HPDE6-E6E7 (cell line): ENCODE results near the gene SRC.
A peak's percentile ranks its signal among the peaks of the same experiment; 100 is the strongest.
"Not testable (repeated sequence)": the region's sequence is repeated elsewhere in the genome, so short reads cannot be mapped to it uniquely, and the experiment has no call there.

Experiments used
- DNase-seq: peaks from one replicate; pipeline ENCODE4 v3.0.0; 2011; ENCODE audit warnings: missing footprints; ENCODE audit errors: extremely low spot score

Gene SRC

GRCh38 chr20:37336369-37337207, 9.4 kb upstream of the SRC start:
- no peak for DNase-seq

DNA sequence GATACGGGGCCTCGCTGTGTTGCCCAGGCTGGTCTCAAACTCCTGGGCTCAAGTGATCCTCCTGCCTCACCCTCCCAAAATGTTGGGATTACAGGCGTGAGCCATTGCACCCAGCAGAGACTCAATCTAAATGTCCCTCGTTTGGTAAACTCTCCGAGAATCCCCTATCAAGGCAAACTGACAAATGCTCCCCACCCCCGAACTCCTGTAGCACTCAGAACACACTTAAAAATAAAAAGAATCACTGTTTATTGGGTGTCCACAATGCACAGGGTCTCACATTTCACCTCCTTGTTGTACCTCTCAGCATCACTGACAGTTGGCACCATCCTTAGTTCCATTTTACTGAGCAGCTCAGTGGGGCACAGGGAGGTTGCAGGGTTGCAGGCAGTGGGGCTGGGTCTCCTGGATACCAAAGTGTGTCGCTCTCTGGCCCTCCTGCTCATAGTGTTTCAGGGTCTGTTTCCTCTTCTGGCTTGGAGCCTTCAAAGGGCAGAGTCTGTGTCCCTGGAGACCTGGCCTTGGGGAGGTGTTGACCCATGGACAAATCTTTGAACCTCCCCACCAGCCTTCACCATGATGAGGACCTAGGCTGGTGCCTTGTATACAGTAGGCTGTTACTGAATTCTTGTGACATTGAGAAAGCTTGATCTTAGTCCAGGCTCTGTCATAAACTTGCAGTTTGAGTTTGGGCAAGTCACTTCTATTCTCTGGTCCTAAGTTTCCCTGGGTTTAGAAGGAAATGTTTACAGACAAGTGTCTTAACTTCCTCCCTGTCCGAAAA, 8.5 kb upstream of the SRC start:
- DNase-seq, result no peak

DNA sequence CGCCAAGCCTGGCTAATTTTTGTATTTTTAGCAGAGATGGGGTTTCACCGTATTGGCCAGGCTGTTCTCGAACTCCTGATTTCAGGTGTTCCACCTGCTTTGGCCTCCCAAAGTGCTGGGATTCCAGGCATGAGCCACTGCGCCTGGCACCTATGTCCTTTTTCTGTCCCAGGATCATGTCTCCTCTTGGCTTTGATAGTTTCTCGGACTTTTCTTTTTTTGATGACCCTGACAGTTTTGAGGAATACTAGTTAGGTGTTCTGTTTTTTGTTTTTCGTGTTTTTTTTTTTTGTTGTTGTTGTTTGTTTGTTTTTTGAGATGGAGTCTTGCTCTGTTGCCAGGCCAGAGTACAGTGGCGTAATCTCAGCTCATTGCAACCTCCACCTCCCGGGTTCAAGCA, 7.6 kb upstream of the SRC start:
- DNase-seq, result not testable (repeated sequence)

DNA sequence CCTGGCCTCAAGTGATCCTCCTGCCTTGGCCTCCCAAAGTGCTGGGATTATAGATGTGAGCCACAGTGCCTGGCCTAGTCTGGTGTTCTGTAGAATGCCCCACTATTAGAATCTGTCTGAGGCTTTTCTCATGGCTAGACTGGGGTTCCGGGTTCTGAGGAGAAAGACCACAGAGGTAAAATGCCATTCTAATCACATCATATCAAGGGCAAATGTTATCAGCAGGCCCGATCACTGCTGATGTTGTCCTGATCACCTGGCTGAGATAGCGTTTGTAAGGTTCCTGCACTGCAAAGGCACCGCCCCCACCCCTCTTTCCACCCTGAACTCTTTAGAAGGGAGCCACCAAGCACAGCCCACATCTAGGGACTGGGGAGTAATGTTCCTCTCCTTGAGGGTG, 6.7 kb upstream of the SRC start:
- DNase-seq, result no peak

GRCh38 chr20:37339764-37340109, 6.2 kb upstream of the SRC start:
- not testable (repeated sequence) for DNase-seq

DNA sequence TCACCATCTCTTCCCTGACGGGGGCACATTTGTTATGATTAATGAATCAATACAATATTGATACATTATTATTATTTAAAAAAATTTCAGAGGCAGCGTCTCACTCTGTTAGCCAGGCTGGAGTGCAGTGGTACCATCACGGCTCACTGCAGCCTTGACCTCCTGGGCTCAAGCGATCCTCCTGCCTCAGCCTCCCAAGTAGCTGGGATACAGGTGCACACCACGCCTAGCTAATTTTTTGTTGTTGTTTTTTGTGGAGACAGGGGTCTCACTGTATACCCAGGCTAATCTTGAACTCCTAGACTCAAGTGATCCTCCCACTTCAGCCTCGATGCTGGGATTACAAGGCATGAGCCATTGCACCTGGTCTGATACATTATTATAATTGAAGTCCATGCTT, 4.9 kb upstream of the SRC start:
- no peak for DNase-seq

- DNase-seq, result no peak
Observed at GRCh38 chr20:37341632-37342031, 4.3 kb upstream of the SRC start.

- no peak for DNase-seq
Observed at GRCh38 chr20:37342231-37343177, 3.4 kb upstream of the SRC start.

GRCh38 chr20:37343212-37343993, 2.5 kb upstream of the SRC start:
- DNase-seq, result no peak

DNA sequence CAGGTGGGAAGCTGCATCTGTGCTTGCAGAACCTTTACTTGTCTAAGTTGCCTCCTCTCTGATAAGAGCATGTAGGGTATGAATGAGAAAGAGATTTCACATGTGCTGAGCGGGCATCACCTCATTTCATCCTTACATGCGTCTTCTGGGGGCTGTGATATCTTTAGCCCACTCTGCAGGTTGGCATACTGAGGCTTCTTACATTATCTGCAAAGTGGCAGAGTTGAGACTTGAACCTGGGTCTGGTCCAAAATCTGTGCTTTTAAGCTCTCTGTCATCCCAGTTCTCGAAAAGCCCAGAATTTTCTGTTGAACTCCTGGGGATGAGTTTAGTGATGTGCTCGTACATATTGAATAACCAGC, 2.0 kb upstream of the SRC start:
- no peak for DNase-seq

GRCh38 chr20:37344506-37345338, 1.2 kb upstream of the SRC start:
- peak; percentile 91 for DNase-seq

DNA sequence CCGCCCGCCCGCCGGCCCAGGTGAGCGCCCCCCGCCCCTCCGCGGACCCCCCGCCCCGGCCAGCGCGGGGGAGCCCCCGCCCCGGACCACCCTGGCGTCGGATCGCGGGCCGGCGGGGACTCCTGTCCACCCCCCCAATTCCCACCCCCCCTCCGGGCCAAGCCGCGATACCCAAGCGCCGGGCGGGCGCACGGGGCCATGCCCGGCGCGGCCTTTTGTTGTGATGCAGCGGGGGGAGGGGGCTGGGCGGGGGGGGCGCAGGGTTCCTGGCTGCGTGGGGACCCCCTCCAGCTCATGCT, 245 bp downstream of the SRC start:
- DNase-seq, result no peak

GRCh38 chr20:37346535-37347346, 801 bp downstream of the SRC start:
- no peak for DNase-seq

- no peak for DNase-seq
Observed at GRCh38 chr20:37347347-37347823, 1.4 kb downstream of the SRC start.

DNA sequence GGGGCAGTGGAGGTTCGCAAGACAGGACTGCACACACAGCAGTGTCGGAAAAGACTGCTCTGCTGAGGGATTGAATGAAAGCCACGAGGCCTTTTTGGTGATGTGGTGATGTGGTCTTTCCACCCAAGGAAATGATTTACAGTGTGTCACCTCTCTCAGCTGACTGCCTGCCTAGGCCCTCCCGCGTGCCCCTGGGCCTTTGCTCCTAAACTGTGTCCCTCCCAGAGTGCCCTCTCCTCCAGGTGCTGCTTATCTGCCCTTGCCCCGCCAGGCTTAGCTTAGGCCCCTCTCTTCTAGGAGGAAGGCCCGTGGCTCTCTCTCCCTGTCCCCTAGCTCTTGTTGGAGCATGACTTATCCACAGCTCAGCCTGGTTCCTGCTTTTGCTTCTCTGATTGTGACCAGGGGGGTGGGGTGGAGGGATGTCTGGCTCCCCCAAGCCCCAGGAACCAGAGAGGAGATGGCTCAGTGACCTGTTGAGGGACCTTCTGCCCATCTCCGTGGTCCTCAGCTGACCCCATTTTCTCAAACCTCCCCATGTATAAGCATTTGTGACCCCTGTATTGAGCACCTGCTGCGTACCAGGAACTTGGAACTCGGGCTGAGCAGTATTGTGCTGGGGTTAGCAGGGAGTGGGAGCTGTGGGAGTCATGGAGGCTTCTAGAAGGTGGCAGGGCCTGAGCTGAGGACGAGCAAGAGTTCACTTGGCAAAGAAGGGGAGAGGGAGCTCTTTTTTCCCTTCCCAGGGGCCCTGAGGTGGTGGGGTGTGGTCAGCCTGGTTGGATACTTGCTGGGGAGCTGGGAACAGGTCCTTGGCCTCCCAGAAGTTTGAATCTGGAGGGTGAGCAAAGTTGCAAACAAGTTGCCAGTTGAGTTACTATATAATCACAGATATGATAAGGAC, 2.2 kb downstream of the SRC start:
- DNase-seq, result no peak

DNA sequence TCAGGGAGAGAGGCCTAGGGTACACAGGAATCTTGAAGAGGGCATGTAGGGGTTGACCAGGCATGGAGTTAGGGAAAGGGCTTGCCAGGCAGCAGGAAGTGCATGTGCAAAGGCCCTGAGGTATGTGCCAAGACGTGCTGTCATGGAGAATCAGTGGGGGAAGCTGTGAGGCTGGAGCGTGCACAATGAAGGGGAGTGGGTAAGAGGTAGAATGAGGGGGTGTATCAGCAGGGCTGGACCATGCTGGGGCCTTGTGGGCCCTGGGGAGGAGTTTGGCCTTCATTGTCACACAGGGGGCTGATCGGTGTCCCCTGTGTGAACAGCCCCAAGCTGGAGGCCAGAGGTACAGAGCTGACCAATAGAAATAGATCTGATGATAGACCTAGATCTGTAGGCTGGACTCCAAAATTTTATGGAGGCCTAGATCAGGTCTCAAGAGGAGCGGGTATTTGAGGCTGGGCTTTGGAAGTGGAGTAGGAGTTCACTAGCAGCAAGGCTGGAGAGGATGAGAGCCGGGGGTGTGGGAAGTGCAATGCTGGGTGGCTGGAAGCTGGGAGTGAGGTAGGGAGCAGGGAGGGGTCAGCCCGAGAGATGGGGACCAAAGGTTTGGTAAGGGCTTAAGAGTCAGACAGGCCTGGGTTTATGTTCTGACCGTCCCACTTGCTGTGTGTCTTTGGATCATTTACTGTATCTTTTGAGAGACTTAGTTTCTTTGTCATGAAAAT, 3.0 kb downstream of the SRC start:
- no peak for DNase-seq

- DNase-seq, result no peak
Observed at GRCh38 chr20:37349517-37350491, 3.9 kb downstream of the SRC start.
